Activated CD8-positive, alpha-beta memory T cell treated with anti-CD3 and anti-CD28 coated beads for 36 hours (primary cell): Measurements from ENCODE around the gene STK32B. TPM values are rescaled to one million over a fixed set of nuclear protein-coding genes. Genes with fewer than 3 reads are reported as not detected.
"Not testable (repeated sequence)": the region's sequence is repeated elsewhere in the genome, so short reads cannot be mapped to it uniquely, and the experiment has no call there.

Source experiments
- CTCF ChIA-PET: fragments of 350-600 bp; sonication (Branson Sonifier 250); formaldehyde crosslinking; loops from one replicate; lab custom pipeline; 2021; ENCODE audit warnings: antibody characterized with exemption; lab: Charles Lee
- POLR2A ChIA-PET: fragments of 350-600 bp; sonication (Branson Sonifier 250); formaldehyde crosslinking; loops from one replicate; lab custom pipeline; 2021; ENCODE audit warnings: antibody characterized with exemption; lab: Charles Lee
- total RNA-seq, 2 experiments: library from RNA; stranded (reverse); gene quantifications; one replicate each; pipeline ENCODE4 v1.2.3, GENCODE V29; 2021

STK32B gene
- total RNA-seq, 2 experiments from 2014 or later: not detected

DNA sequence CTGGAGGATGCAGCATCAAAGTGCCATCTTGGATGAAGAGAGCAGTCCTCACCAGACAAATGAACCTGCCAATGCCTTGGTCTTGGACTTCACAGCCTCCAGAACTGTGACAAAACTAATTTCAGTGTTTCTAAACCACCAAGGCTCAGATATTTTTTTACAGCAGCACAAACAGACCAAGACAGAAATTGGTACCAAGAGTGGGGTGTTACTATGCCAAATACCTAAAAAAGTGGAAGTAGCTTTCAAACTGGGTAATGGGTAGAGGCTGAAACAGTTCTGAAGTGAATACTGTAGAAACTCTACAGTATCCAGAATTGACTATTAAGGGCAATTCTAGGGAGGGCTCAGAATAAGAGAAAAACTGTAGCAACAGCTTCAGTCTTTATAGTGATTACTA is 170.8 kb downstream of the STK32B start:
- POLR2A ChIA-PET: no interaction called here
- CTCF ChIA-PET: no interaction called here

DNA sequence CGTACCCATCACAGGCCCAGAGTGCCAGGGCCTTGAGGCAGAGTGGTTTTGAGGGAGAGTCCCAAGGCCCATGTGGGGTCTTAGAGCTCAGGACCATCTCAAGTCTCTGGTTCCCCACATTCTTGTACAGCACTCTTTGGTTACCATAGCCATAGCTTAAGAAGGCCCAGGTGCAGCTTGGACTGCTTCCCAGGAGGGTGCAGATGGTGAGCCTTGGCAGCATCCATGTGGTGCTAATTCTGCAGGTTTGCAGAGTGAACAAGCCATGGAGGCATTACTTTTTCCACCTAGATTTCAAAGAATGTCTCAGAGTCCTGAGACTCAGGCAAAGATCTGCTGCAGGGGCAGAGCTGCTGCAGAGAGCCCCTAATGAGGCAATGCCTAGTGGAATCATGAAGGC is 171.7 kb downstream of the STK32B start:
- POLR2A ChIA-PET: no interaction called here
- CTCF ChIA-PET: no interaction called here

DNA sequence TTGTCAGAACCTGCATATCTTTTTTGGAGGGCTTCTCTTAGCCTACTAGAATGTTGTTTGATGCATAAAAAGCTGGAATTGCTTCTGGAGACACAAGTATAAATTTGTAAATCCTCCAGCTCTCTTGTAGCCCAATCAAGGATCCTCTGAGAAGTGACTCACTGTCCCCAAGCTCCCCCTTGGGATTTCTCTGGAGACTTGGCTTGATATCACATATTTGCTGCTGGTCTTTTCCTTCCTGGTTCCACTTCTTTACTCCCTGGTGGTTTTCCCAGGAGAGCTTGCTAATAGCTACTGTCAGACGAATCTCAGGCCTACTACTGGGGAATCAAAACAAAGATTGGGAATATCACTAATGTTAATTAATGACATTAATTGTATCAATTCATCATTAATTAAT is 173.1 kb downstream of the STK32B start:
- ChIA-PET POLR2A (no interaction called here), CTCF (no interaction called here)

DNA sequence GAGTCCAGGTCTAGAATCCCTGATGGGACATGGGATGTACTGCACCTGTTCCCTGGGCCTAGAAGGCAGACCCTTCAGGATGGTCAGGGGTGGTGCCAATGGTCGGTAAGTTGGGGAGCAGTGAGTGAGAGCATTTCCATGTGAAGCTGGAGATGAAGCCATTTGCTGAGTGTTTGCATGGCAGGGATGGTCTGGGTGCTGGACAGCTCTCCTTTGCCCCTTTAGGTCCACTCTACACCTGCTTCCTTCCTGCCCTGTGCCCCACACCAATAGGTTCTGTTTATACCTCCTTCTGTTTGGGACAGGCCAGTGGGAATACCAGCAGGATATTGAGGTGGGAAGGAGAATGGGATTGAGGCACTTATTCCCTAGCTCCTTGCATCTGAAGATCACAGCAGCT is 181.3 kb downstream of the STK32B start:
- ChIA-PET CTCF (no interaction called here), POLR2A (no interaction called here)

DNA sequence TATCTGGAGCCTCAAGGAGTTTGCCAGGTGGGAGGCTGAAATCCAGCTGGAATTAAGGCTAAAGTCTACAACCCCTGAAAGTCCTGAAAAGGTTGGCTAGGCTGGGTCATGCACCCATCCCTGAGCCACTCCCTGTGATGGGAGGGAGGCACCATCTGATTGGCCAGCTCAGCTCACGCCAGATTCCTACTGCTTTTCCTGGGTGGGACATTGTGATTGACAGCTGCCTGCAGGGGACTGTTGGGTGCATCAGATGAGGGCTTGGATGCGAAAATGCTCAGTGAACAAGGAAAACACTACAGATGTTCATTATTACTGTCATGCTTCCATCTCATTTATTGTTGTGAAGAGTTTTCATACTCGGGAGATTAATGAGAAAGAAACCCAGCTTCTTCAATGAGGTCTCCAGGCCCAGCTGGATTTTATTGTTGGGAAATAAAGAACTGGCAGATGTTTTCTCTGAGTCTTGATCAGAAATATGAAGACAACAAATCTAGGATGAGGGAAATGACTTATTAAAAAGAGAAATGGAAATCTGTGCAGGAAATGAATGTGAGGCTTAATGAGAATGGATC is 185.9 kb downstream of the STK32B start:
- CTCF ChIA-PET: no interaction called here
- POLR2A ChIA-PET: no interaction called here

DNA sequence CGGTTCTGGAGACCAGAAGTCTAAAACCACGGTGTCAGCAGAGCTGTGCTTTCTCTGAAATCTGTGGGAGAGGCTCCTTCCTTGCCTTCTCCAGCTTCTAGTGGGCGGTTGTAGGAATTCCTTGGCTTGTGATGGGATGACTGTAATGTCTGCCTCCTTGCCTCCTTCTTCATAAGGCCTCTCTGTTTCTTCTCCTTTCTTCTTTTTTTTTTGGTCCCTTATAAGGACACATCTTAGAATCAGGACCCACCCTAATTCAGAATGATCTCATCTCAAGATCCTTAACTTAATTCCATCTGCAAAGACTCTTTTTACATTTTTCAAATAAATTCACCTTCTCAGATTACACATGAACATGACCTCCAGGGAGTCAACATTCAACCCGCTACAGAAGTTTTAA is 186.9 kb downstream of the STK32B start:
- ChIA-PET CTCF (no interaction called here), POLR2A (no interaction called here)

DNA sequence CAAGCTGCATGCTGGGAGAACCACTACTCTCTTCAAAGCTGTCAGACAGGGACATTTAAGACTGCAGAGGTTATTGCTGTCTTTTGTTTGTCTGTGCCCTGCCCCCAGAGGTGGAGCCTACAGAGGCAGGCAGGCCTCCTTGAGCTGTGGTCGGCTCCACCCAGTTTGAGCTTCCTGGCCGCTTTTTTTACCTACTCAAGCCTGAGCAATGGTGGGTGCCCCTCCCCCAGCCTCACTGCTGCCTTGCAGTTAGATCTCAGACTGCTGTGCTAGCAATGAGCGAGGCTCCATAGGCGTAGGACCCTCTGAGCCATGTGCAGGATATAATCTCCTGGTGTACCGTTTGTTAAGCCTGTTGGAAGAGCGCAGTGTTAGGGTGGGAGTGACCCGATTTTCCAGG is 195.8 kb downstream of the STK32B start:
- CTCF ChIA-PET, POLR2A ChIA-PET: not testable (repeated sequence)

DNA sequence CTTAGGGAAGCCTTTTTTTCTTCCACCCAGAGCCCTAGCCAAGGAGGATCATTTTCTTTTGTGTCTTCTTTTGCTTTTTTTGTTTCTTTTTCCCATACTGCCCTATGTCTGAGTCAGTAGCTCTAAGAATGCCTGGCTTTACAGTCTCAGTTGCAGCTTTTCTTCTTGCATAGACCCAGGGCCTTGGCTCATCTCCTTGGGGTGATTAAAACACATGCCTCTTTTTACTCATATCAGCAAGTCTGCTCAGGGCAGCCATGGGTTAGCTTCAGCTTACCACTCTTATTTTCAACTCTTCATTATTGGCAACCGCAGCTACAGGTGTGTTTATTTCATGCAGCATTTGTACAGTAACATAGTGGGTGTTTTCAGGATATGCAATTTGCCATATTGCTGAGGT is 196.5 kb downstream of the STK32B start:
- ChIA-PET POLR2A (no interaction called here), CTCF (no interaction called here)

DNA sequence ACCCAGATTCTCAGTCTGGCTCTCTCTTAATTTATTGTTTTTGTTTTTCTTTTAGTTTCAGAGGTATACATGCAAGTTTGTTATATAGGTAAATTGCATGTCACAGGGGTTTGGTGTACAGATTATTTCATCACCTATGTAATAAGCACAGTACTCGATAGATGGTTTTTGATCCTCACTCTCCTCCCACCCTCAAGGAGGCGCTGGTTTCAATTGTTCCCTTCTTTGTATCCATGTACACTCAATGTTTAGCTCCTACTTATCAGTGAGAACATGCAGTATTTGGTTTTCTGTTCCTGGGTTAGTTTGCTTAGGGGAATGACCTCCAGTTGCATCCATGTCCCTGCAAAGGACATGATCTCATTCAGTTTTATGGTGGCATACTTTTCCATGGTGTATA is 198.4 kb downstream of the STK32B start:
- POLR2A ChIA-PET: no interaction called here
- CTCF ChIA-PET: no interaction called here

DNA sequence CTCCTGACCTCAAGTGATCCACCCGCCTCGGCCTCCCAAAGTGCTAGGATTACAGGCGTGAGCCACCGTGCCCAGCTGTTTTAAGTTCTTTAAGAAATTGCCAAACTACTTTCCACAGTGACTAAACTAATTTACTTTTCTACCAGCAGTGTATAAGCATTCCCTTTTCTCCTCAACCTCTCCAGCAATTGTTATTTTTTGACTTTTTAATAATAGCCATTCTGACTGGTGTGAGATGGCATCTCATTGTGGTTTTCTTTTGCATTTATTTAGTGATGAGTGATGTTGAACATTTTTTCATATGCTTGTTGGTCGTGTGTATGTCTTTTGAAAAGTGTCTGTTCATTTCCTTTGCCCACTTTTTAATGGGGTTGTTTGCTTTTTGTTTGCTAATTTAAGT is 199.3 kb downstream of the STK32B start:
- POLR2A ChIA-PET, CTCF ChIA-PET: not testable (repeated sequence)

DNA sequence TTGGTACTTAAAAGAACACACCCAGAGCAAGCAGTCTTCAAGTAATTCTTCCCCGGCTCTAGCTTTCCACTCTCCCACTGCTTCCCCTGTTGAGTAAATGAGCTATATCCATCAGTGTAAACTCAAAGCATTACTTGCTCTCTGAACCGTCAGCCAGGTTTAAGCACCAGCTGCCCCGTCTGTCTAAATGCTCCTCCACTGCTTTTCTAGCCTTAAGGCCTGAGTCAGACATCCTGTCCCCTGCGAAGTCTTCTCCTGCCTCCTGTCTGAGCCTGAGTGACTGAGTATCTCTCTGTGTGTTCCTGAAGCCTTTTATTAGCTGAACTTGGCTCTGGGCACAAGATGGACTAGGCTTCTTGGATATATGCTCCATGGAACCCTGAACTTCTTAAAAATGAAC is 205.1 kb downstream of the STK32B start:
- ChIA-PET POLR2A (no interaction called here), CTCF (no interaction called here)

DNA sequence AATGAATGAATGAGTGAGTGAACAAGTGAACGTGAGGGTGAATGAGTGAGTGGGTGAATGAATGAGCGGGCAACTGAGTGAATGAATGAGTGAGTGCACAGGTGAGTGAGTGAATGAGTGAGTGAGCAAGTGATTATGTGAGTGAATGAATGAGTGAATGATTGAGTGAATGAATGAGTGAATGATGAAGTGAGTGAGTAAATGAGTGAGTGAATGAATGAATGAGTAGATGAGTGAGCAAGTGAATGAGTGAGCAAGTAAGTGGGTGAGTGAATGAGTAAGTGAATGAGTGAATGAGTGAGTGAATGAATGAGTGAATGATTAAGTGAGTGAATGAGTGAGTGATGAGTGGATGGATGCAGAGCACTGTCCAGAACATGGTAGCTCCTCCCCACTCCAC is 205.8 kb downstream of the STK32B start:
- POLR2A ChIA-PET: no interaction called here
- CTCF ChIA-PET: no interaction called here

DNA sequence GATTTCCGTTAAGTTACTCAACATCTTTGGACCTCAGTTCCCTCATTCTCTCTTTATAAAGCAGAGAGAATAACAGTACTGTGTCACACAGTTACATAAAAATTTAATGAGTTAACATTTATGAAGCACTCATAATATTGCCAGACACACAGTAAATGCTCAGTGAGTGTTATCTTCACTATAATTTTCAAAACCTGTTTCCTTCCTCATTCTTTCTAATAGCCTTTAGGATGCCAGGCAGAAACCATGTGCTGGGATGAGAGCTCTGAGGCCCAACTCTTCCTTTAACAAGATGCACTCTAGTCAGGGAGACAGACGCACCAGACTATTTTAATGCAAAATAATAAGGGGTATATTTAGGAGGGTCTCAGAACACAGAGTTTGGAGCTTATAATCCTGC is 208.2 kb downstream of the STK32B start:
- ChIA-PET POLR2A (no interaction called here), CTCF (no interaction called here)

DNA sequence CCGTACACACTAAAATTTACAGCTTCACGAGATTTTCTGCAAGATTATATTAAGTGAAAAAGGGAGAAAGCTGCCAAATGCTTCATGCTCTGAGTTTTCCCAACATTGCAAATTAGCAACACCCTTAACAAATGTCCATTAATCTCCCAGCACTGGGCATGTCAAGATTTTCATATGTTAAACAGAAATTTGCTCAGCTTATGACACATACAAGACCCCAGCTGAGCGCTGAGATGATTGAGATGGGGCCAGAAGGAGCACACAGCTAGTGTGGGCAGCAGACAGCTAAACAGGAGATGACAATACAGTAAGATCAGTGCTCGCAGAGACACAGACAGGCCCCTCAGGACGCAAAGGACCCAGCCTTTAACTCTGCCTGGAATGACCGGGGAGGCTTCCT is 208.8 kb downstream of the STK32B start:
- POLR2A ChIA-PET: no interaction called here
- CTCF ChIA-PET: no interaction called here

DNA sequence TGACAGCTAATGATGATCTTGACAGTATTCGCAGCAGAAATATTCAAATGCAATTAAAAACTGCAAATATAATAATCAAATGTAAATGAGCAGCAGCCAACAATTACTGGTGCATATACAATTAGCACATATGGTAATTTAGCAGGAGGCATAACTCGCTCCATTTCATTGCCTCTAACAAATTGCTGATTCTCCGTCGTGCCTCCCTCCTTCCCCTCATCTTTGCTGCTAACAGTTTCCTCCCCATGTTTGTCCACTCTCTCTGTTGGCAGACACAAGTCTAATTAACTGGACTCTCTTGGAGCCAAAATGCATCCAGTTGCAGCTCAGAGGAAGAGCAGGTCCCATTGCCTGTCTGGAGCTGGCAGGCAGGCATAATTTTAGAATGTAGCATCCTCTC is 210.6 kb downstream of the STK32B start:
- ChIA-PET POLR2A (no interaction called here), CTCF (no interaction called here)

DNA sequence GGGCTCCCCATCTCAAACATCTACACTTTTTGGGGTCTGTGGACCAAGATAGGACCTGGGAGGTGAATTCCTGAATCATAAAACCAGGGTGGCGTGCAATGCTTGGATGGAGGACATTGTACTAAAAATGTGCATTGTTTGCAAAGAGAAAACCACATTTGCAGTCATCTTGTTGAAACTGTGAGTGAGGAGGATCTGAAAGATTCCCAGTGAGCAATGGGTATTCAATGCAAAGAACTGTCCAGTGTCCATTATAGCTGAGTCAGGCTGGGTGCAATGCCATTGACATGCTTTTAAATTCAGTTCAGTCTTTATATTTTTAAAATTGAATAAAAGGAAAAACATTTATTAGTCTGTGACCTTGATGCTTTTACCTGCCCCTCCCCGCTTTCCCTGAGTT is 215.7 kb downstream of the STK32B start:
- POLR2A ChIA-PET: no interaction called here
- CTCF ChIA-PET: no interaction called here

DNA sequence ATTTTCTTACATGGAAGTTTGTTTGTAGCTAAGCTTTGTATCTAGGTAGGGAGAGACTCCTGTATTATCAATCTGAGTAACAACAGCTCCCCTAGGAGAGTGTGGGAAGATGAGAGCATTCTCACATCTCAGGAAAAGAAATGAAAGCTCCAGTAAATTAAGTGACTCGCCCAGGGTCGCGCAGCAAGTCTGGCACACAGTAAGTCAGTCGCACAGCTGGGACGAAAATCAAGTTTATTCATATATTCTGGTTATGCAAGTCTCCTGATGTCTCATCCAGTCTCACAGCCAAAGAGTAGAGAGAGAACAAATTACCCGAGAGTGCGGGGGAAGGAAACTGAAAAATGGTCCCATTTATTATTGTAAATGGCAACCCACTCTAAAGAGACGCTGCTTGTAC is 216.1 kb downstream of the STK32B start:
- POLR2A ChIA-PET: no interaction called here
- CTCF ChIA-PET: no interaction called here

DNA sequence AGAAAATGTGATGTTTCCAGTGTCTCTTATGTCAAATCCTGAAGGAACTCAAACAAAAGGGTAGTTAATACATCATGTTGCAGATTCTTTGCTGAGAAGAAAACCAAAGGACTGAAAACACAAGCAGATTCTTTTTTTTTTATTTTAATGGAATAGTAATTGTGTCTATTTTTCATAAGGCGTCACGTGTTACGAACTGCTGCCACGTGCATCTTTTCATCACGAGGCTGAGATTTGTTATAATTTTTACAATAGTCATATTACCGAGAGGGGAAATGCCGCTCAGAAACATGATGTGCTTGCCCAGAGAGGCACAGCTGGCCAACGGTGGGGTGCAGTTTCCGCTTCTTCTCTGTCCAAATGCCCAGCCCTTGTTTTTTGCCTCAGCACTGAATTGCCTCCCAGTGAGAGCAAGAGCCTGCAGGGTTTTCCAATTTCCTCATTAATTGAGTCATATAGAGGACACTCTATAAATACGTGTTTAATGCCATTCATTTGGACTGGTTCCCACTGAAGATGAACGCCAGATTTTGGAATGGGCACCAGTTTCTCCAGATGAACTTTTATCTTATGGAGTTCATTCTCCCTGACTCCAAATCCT is 225.3 kb downstream of the STK32B start:
- ChIA-PET POLR2A (no interaction called here), CTCF (no interaction called here)

DNA sequence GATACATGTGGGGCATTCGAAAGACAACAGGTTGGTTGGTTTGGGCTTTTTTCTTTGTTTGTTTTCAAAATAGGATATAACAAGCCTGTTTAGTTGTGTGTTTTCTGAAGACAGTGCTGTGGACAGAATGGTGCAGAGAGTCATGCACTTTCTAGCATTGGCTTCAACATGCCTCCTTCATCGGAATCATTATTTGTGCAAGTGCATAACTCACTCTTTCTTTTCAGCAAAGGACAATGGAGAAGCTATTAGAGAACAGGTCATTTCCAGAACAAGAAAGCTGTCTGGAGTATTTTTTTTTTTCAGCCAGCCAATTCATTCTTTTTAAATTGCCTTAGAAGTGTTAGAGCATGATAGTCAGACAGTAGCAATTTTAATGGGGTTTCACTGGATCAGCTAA is 225.8 kb downstream of the STK32B start:
- CTCF ChIA-PET: no interaction called here
- POLR2A ChIA-PET: no interaction called here

DNA sequence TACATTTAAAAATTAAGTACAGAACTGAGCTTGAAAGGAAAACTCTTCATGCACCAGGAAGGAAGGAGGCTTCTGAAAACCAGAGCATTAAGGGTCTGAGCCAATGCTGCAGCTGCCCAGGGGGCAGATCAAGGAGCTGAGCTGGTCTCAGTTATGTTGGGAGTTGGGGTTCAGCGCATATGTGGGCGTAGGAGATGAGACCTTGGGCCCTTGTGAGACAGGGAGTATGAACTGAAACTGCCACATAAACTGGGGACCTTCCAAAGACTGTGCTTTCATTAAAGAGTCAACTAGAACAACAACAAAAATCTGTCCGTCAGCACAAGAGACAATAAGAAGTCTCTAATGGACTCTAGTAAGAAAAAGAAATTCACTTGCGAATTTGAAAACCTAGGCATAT is 226.9 kb downstream of the STK32B start:
- POLR2A ChIA-PET: no interaction called here
- CTCF ChIA-PET: no interaction called here

DNA sequence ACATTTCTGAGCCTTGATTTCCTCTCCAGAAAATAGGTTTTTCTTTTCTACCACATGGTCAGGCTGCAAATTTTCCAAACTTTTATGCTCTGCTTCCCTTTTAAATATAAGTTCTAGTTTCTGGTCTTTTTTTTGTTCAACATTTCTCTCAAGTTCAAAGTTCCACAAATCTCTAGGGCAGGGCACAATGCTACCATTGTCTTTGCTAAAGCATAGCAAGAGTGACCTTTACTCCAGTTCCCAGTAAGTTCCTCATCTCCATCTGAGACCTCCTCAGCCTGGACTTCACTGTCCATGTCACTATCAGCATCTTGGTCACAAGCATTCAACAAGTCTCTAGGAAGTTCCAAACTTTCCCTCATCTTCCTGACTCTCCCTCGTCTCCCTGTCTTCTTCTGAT is 228.8 kb downstream of the STK32B start:
- POLR2A ChIA-PET, CTCF ChIA-PET: not testable (repeated sequence)

DNA sequence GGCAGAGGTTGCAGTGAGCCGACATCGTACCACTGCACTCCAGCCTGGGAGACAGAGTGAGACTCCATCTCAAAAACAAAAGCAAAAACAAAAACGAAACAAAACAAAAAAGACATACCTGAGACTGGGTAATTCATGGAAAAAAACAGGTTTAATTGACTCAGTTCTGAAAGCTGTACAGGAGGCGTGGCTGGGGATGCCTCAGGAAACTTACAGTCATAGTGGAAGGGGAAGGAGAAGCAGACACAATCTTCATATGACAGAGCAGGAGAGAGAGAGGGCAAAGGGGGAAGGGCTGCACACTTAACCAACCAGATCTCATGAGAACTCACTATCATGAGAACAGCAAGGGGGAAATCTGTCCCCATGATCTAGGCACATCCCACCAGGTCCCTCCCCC is 229.5 kb downstream of the STK32B start:
- ChIA-PET CTCF (no interaction called here), POLR2A (no interaction called here)
